ENCODE measurements around the gene UBE2H.

DNA sequence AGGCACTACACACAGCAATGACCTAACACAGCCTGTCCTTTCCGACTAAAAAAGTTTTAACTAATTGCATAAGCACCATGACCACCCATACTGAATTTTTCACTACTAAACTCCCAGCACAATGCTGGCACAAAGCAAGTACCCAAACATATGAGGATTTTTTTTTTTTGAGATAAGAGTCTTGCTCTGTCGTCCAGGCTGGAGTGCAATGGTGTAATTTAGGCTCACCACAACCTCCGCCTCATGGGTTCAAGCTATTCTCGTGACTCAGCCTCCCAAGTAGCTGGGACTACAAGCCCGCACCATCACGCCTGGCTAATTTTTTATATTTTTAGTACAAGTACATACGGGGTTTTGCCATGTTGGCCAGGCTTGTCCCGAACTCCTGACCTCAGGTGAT lies 5.1 kb downstream of the UBE2H start:
- TF ChIP-seq BHLHE40 (IDR thresholded peaks at IDR 0.05; ENCODE audit: borderline replicate concordance) (no peak), FOXM1 (IDR thresholded peaks at IDR 0.05; ENCODE audit: borderline replicate concordance) (no peak), SUZ12 (IDR thresholded peaks at IDR 0.05) (no peak)
